HG02763 (cell line): ENCODE data around the gene GRIK5.

Experiments used
- ATAC-seq: cut with Tn5 transposase; IDR thresholded peaks from one replicate; pipeline ENCODE4 v1.9.1; 2021; ENCODE audit warnings: mild to moderate bottlenecking, moderate library complexity; ENCODE audit not compliant: unreplicated experiment

GRIK5 gene

DNA sequence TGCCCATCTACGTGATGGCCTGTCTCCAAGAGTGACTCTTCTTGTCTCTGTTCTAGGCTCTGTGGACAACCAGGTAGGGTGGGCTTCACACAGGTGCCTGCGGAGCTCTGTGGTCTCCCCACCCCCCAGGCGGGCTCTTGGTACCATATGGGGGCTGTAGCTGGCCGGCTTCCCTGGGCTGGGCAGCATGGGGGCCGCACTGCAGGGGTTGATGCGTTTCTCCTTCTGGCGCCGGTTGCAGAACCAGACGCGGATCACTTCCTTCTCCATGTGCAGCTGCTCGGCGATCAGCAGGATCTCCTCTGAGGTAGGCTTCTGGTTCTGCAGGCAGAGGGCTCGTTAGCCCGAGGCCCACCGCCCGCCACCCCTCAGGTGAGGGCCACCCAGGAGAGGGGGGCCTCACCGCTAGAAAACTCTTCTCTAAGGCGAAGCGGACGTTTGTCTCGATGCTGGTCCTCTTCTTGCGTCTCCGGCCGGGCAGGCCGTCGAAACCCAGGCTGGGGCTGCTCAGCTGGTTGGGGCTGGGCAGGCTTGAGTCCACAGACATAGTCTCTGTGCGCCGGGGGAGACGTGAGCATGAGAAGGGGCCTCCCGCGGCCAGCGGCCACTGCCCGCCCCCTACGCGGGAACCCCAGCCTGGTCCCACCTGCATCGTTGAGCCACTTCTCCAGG, 25.3 kb upstream of the GRIK5 start:
- no peak for ATAC-seq

- no peak for ATAC-seq
Measured at GRCh38 chr19:42093926-42094325, 23.9 kb upstream of the GRIK5 start.

- ATAC-seq: no peak
Measured at GRCh38 chr19:42093505-42093904, 23.5 kb upstream of the GRIK5 start.

GRCh38 chr19:42092350-42092749, 22.3 kb upstream of the GRIK5 start:
- ATAC-seq: no peak

DNA sequence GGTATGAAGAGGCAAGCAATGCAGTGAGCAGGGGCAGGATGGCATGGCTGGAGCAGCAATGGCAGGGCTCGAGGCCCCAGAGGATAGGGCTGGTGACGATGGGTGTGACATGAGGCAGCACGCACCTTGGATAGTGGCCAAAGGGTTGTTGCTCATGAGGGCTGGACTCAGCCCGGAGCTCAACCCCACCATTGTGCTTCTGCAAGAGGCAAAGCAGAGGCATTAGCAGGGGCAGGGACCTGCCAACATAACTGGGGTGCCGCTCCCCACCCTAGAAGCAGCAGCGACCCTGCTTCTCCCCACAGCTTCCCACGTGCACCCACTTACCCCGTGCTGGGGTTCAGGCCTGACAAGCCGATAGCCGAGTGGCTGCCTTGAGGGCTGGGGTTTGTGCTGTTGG, 21.7 kb upstream of the GRIK5 start:
- no peak for ATAC-seq

GRCh38 chr19:42091300-42091699, 21.3 kb upstream of the GRIK5 start:
- ATAC-seq: no peak

DNA sequence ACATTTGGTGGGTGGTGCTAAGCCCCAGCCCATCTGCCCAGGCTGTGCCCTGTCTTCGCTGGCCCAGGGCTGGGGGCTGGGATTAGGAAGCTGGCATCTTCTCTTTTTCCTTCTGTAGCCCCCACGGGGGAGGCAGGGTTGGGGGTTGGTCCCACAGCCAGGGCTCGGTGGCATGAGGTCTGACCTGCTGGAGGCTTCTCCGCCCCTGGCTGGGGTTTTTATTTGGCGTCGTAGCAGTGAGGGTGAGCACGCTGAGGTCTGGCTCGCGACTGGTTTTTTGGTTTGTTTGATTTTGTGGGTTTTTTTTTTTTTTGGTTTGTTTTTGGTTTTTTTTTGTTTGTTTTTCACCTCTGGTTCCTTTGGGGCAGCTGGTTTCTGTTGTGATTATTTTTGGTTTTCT, 20.7 kb upstream of the GRIK5 start:
- no peak for ATAC-seq

GRCh38 chr19:42089772-42090171, 19.8 kb upstream of the GRIK5 start:
- no peak for ATAC-seq

DNA sequence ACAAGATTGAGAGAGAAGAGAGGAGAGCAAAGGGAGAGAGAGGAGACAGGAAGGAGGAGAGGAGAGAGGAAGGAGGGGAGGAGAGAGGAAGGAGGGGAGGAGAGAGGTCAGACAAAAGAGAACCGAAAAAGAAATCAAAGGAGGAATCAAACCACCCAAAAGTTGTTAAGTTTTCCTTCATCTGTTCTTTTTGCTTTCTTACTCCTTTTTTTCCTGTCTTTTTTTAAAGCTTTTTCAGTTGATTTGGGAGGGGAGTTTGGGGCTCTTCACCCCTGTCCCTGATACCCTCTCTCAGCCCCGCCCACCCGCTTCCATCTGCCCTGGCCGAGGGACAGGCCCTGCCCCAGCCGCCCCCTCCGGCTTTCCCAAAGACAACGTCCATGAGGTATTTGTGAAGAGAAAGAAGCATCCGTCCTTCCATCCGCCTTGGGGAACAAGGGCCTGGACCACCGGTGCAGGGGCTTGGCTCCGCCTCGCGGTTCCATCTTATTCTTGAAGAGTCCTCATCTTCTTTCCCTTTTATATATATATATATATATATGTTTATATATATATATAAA, 19.3 kb upstream of the GRIK5 start:
- no peak for ATAC-seq

DNA sequence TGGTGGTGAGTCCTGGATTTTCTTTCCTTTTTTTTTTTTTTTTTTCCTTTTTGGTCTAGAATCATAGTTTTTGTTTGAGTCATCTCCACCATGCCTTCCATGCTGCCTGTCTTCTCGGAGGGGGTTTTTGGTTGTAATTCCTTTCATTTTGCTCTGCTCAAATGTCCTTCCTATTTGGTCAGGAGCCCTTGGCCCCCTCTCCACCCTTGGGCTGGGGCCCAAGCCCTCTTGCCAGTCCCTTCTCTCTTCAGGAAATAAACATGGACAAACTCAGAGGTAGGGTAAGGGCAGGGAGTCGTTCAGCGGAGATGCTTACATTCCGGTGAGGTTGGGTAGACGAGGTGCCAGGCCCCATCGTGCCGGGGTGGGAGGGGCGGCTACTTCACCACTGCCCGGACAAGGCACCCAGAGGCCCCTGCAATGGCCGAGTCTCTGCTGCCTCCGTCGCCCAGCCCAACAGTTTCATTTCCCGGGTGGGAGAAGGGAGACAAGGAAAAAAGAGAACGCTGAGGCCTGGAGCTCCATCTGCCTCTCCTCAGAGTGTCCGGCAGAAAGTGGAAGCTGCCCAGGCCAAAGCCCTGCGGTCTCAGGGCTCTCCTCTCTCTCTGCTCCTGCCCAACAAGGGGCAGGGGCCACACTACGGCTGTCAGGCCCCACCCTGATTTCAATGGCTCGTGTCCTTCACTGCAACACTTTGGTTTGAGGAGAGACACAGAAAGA, 18.6 kb upstream of the GRIK5 start:
- ATAC-seq: no peak

GRCh38 chr19:42086770-42087550, 17.0 kb upstream of the GRIK5 start:
- ATAC-seq: no peak

- no peak for ATAC-seq
Measured at GRCh38 chr19:42086188-42086736, 16.3 kb upstream of the GRIK5 start.

DNA sequence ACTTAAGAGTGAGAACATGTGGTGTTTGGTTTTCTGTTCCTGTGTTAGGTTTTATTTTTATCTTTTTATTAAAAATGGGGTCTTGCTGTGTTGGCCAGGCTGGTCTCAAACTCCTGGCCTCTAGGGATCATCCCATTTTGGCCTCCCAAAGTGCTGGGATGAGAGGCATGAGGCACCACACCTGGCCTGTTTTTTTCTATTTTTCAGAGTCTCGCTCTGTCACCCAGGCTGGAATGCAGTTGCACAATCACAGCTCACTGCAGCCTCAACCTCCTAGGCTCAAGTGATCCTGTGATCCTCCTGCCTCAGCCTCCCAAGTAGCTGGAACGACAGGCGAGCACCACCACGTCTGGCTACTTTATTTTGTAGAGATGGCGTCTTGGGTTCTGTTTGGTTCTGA, 13.5 kb upstream of the GRIK5 start:
- no peak for ATAC-seq

GRCh38 chr19:42081584-42082203, 11.7 kb upstream of the GRIK5 start:
- ATAC-seq: no peak

GRCh38 chr19:42080764-42081375, 10.9 kb upstream of the GRIK5 start:
- no peak for ATAC-seq

DNA sequence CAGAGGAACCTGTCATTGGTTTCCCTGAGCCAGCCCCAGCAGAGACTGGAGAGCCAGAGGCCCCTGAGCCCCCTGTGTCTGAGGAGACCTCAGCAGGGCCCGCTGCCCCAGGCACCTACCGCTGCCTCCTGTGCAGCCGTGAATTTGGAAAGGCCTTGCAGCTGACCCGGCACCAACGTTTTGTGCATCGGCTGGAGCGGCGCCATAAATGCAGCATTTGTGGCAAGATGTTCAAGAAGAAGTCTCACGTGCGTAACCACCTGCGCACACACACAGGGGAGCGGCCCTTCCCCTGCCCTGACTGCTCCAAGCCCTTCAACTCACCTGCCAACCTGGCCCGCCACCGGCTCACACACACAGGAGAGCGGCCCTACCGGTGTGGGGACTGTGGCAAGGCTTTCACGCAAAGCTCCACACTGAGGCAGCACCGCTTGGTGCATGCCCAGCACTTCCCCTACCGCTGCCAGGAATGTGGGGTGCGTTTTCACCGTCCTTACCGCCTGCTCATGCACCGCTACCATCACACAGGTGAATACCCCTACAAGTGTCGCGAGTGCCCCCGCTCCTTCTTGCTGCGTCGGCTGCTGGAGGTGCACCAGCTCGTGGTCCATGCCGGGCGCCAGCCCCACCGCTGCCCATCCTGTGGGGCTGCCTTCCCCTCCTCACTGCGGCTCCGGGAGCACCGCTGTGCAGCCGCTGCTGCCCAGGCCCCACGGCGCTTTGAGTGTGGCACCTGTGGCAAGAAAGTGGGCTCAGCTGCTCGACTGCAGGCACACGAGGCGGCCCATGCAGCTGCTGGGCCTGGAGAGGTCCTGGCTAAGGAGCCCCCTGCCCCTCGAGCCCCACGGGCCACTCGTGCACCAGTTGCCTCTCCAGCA, 10.1 kb upstream of the GRIK5 start:
- no peak for ATAC-seq

GRCh38 chr19:42079276-42079669, 9.3 kb upstream of the GRIK5 start:
- no peak for ATAC-seq

- no peak for ATAC-seq
Measured at GRCh38 chr19:42078538-42079275, 8.7 kb upstream of the GRIK5 start.

GRCh38 chr19:42078058-42078457, 8.1 kb upstream of the GRIK5 start:
- no peak for ATAC-seq
